ENCODE data around the gene IGFBP7.

- TF ChIP-seq CTCF (conservative IDR thresholded peaks at IDR 0.05; ENCODE audit: low read length) = no peak
- no peak for TF ChIP-seq EZH2phosphoT487 (IDR thresholded peaks at IDR 0.05; ENCODE audit: borderline replicate concordance, low read depth, low read length)
These were observed 9.1 kb downstream of the IGFBP7 start for GRCh38 chr4:57100979-57101651.
